ENCODE data around the gene RETSAT.

RETSAT gene

GRCh38 chr2:85303780-85304531 is 50.4 kb downstream of the RETSAT start:
- H3K36me3 ChIP-seq (replicated peaks): no peaks in the 10 kb centered on the region
- in situ Hi-C loops (cut with HindIII; ENCODE audit: low pct_ligation_motif_present, low sequenced_read_pairs): no loop called here
- H3K27me3 ChIP-seq (replicated peaks): no peaks in the 10 kb centered on the region
- H3K4me3 ChIP-seq (ENCODE audit: low read depth, low read length): no peak overlapping the region
- TF ChIP-seq CTCF (IDR thresholded peaks at IDR 0.05; ENCODE audit: low read depth, low read length, missing control alignments): no peak
- H3K27ac ChIP-seq: no peak overlapping the region
- no peak for DNase-seq

GRCh38 chr2:85302121-85302520 is 52.2 kb downstream of the RETSAT start:
- DNase-seq: no peak
- Histone ChIP-seq H3K27me3 (replicated peaks) (no peaks in the 10 kb centered on the region), H3K27ac (no peak overlapping the region), H3K36me3 (replicated peaks) (no peaks in the 10 kb centered on the region), H3K4me3 (ENCODE audit: low read depth, low read length) (no peak overlapping the region)
- in situ Hi-C loops (cut with HindIII; ENCODE audit: low pct_ligation_motif_present, low sequenced_read_pairs): no loop called here
- TF ChIP-seq CTCF (IDR thresholded peaks at IDR 0.05; ENCODE audit: low read depth, low read length, missing control alignments): no peak
